Right ventricle myocardium inferior (tissue), 1 donor: Measurements from ENCODE around the gene TRPV4. TPM values are rescaled to one million over a fixed set of nuclear protein-coding genes. Genes with fewer than 3 reads are reported as not detected.
"Not testable (repeated sequence)": the region's sequence is repeated elsewhere in the genome, so short reads cannot be mapped to it uniquely, and the experiment has no call there.

ENCODE experiments used
- ATAC-seq: fragments of 200-7000 bp; cut with Tn5 transposase; one replicate; pipeline ENCODE4 v1.9.1; 2020; ENCODE audit warnings: mild to moderate bottlenecking, moderate library complexity
- DNase-seq: peaks from one replicate; pipeline ENCODE4 v3.0.0; 2021; ENCODE audit errors: missing footprints
- intact Hi-C: fragments of 100-400 bp; cut with DNase I; formaldehyde crosslinking; loops from one replicate; pipeline ENCODE4 v1.11.0; 2022
- total RNA-seq: library from RNA; stranded (reverse); fragmentation: NEBNext Ultra II Directional; extraction: Animal tissue kit (Norgen Biotek cat#: 25700); gene quantifications from one replicate; pipeline ENCODE4 v1.2.1, GENCODE V29; 2021
- donor health status: DM: no; HTN: yes; CAD: no; lungs with severe emphysema.

Gene TRPV4
- total RNA-seq, 1 donor from 2014 or later = 0.32 TPM

DNA sequence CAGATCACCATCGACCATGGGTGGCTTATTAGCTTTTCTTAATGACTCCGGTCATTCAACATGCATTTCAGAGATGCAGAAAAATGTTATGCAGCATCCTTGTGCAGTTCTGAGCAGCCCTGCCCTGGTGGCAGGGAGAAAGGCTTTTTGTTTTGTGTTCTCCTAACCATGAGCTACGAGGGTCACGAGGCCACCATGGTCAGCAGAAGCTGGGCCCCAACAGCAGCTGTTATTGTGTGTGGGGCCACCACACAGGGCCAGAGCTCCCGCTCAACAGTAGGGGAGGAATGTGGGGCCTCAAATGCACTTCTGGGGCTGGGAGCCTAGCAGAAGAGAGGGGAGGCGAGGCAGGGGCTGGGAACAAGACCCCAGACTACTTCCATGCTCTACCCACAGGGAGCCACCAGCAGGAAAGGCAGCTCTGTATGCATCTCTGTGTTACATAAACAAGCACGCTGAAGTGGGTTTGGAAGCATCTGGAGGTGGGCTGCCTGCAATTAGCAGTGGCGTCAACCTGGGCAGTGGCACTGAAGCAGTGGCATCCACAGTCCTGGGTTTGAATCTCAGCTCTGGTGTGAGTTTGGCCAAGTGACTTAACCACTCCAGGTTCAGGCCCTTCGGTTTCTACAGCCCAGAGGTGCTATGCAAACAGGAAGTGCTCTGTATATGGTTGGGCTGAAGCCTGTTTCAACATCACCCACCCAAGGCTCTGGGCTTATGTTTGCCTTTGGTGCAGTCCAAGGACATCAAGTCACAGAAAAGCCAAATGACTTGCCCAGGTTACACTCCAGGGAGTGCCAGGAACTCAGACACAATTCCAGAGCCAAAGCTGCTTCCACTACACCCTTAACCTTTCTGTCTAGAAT lies 30.9 kb upstream of the TRPV4 start:
- DNase-seq = no peak

GRCh38 chr12:109862491-109862890 lies 29.3 kb upstream of the TRPV4 start:
- ATAC-seq, intact Hi-C loops, DNase-seq: not testable (repeated sequence)

More for the DNA sequence above, 30.9 kb upstream of the TRPV4 start:
- intact Hi-C loops = no loop called here
- peak; percentile 50 for ATAC-seq

DNA sequence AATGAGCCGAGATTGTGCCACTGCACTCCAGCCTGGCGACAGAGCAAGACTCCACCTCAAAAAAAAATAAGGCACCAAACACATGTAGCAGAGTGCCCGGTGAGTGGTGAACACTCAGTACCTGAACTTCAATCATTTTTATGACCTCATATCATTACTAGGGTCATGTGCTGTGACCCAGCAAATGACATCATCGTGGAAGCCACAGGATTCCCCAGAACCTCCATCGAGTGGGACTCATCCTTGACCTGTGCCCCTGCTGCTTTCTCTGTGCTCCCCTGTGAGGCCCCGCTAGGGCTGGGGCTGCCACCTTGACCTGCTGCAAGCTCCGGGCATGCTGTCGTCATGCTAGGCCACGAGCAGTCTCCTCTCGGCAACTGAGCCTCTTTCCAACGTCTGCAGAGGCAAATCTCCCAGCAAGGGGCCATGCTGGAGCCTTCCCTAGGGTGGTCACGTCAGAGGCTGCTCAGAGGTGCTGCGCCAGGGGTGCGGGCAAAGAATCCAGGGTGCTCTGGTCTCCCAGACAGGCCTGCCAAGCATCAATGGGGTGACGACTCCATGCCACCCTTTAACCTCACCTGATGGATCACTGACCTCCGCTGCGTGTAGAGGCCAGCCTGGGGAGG lies 28.6 kb upstream of the TRPV4 start:
- ATAC-seq = no peak
- no peak for DNase-seq
- intact Hi-C loops = no loop called here

DNA sequence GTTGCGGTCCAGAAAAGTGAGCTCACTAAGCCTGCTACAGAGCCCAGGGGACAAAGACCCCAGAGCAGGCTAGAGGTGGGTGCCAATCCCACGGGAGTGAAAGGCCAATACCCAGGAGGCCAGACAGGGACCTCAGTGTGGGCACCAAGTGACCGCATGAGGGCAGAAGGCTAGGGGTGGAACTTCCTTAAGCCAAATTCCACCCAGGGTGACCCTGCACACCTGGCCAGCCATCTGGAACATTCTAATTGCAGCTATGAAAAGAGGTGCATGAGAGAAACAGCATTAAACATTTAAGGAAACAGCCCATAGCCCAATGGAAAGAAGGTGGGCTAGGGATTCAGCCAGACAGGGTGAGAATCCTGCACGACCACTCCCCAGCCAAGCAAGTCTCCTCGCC lies 27.8 kb upstream of the TRPV4 start:
- intact Hi-C loops = no loop called here
- ATAC-seq = no peak
- DNase-seq = no peak

DNA sequence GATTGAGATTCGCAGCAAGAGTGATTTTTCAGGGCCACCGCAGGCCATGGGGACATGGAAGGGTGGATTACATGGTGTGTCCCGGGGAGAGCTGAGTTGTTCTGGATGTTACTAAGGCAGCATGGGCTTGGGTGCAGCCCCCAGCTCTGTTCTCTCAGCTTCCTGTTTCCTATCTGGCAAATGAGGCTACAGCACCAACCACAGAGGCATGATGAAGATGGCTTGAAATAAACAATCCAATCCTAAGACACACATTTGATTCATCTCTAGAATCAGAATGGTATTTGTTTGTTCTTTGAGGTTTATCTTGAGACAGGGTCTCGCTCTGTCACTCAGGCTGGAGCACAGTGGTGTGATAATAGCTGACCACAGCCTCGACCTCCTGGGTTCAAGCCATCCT lies 25.6 kb upstream of the TRPV4 start:
- ATAC-seq (no peak), DNase-seq (no peak)
- intact Hi-C loops = no loop called here

DNA sequence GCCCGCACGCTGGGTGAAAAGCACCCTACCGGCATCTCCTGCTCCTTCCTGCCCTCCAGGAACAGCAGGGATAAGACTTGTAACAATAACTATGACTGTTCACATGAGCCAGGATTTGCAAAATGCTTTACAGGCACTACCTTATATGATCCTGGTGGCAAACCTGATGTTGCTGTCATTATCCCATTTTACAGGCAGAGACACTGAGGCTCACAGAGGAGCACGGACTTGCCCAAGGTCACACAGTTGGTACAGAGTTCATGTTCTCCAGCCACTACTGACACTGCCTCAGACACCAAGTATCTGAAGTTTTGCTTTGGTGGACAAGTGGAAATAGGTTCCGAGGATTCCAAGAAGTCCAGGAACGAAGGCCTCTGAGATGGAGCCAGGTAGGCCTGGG lies 24.5 kb upstream of the TRPV4 start:
- ATAC-seq (no peak), DNase-seq (no peak)
- intact Hi-C loops = no loop called here

DNA sequence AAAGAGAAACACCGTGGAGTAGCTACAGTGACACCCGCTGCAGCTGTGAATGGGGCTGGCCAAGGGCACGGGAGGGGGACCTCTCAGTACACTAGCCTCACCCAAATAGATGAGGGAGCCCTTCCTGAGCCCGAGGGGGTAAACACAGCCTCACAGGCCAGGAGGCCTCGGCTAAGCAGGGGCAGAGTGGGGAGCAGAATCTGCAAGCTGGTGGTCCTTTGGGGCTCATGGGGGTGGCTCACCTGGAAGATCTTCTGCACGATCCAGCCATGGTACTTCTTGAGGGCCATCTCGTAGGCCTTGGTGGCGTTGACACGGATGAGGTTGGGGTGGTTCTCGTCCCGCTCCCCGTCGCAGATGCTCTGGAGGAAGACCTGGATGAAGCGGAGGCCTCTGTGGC lies 22.2 kb upstream of the TRPV4 start:
- DNase-seq (no peak), ATAC-seq (no peak)
- intact Hi-C loops = no loop called here

DNA sequence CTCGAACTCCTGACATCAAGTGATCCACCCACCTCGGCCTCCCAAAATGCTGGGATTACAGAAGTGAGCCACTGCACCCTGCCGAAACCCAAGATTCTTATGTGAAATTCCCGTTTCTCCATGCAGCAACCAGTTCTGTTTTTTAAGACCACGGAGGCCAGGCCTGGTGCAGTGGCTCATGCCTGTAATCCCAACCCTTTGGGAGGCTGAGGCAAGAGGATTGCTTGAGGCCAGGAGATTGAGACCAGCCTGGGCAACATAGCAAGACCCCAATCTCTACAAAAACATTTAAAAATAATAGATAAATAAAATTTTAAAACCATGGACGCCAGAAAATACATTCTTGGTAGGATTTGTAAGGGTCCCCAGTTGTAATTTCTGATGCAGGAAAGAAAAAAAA lies 17.3 kb upstream of the TRPV4 start:
- ATAC-seq, intact Hi-C loops, DNase-seq: not testable (repeated sequence)

- no peak for DNase-seq
- intact Hi-C loops = no loop called here
- ATAC-seq = no peak
Observed at GRCh38 chr12:109847142-109847735, 14.0 kb upstream of the TRPV4 start.

- no peak for DNase-seq
- ATAC-seq = no peak
- intact Hi-C loops = loop anchor here (1.0 kb wide), 2 partner anchors 41 to 329 kb away; no protein-coding TSS in a partner anchor
Observed at GRCh38 chr12:109845824-109846205, 12.6 kb upstream of the TRPV4 start.

DNA sequence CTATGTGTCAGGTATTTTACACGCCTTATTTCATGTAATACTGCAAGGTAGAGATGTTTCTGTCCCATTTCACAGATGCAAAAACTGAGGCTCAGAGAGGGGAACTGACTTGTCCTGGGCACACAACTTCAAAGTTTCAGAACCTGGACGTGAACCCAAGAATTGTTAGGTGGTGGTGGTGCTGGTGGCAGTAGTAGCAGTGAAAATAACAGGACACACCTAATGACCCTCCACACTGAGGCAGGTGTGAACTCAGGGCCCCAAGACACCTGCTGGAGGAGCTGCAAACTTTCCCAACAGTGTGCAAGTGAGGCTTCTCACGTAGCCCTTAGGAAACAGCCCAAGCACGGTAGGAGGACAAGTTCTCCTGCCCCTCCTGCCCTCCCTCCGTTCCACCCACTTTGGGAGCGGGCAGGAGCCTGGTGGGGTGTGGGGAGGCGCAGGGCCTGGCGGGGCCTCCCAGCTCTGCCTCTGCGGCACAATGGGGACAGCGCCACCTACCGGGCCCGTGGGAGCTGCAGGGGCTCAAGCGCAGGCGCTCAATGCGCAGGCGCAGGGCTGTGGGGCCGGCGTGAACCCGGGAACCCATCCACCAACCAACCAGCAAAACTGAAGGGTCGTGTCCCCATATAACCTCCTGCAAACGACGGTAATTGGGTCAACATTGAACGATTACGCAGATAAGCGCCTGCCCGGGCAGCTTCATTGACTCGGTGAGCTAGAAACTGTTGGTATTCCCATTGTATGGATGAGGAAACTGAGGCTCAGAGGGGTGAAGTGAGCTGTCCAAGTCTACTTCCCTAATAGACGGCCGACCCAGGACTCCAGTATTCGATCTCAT lies 12.0 kb upstream of the TRPV4 start:
- peak; percentile 95 for ATAC-seq
- intact Hi-C loops = loop anchor here (1.0 kb wide), 2 partner anchors 40 to 328 kb away; no protein-coding TSS in a partner anchor
- peak; percentile 96 for DNase-seq

DNA sequence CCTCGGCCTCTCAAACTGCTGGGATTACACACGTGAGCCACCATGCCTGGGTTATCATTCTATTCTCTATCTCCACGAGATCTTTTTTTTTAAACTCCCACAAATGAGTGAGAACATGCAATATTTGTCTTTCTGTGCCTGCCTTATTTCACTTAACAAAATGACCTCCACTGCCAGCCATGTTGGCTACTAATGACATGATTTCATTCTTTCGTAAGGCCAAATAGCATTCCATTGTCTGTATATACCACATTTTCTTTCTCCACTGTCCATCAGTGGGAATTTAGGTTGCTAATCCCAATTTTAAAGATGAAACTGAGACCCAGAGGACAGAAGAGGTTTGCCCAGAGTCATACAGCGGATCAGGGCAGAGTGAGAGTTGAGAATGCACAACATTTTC lies 10.9 kb upstream of the TRPV4 start:
- intact Hi-C loops = no loop called here
- DNase-seq (no peak), ATAC-seq (no peak)

- DNase-seq (no peak), ATAC-seq (no peak)
- intact Hi-C loops = no loop called here
Observed at GRCh38 chr12:109842021-109842420, 8.8 kb upstream of the TRPV4 start.

- ATAC-seq = no peak
- DNase-seq = no peak
- intact Hi-C loops = no loop called here
Observed at GRCh38 chr12:109841356-109841755, 8.2 kb upstream of the TRPV4 start.

DNA sequence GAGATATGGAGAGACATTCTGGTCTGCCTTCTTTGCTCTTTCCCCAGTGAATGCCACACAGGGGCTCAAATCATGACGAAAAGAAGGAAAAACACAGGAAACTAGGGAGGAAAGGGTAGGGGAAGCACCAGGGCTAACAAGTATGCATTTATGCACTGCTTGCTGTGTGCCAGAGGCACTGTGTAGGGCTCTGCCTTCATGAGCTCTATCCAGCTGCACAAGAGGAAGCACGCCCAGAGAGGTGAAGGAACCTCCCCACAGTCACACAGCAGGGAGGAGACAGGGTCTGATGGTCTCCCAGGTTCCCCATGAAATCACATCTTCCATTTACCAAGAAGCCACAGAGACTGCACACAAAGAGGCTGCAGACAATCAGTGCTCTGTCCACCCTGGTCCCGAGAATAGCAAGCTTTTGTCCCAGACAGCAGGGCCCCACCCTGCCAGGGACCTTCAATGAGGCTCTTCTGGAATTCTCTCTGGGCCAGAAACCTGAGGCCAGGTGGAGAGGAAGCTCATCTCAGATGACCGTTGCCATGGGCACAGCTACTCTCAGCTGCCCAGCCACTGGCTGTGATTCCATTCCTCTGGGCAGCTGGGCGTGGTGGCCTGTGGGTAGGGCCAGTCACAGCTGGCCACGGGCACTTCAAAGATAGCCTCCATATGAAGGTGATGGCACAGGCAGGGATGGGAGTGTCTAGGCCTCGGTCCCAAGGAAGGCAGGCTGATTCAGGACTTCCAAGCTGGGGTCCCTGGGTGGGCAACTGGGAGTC lies 7.3 kb upstream of the TRPV4 start:
- intact Hi-C loops = no loop called here
- no peak for DNase-seq
- ATAC-seq = no peak

- DNase-seq (no peak), ATAC-seq (no peak)
- intact Hi-C loops = no loop called here
Observed at GRCh38 chr12:109839444-109839843, 6.2 kb upstream of the TRPV4 start.

GRCh38 chr12:109836916-109837315 lies 3.7 kb upstream of the TRPV4 start:
- DNase-seq (no peak), ATAC-seq (no peak)
- intact Hi-C loops = no loop called here

- ATAC-seq = no peak
- DNase-seq = peak; percentile 40
- intact Hi-C loops = no loop called here
Observed at GRCh38 chr12:109835827-109836226, 2.6 kb upstream of the TRPV4 start.
